Measurements from ENCODE around the gene LRP4. TPM values are rescaled to one million over a fixed set of nuclear protein-coding genes. Genes with fewer than 3 reads are reported as not detected.

Gene LRP4
- total and polyA plus RNA-seq, 2 experiments from 2014 or later, result 15.9 to 19.2 TPM

- Histone ChIP-seq H3K27ac (no peak overlapping the region), H3K36me3 (peaks cover 32% of the 10 kb centered on the region), H3K27me3 (no peaks in the 10 kb centered on the region), H3K9me3 (ENCODE audit: low read depth) (no peaks in the 10 kb centered on the region), H3K4me1 (ENCODE audit: low read depth) (no peaks in the 10 kb centered on the region), H3K4me3 (no peak overlapping the region)
- TF ChIP-seq, protein P1, sequence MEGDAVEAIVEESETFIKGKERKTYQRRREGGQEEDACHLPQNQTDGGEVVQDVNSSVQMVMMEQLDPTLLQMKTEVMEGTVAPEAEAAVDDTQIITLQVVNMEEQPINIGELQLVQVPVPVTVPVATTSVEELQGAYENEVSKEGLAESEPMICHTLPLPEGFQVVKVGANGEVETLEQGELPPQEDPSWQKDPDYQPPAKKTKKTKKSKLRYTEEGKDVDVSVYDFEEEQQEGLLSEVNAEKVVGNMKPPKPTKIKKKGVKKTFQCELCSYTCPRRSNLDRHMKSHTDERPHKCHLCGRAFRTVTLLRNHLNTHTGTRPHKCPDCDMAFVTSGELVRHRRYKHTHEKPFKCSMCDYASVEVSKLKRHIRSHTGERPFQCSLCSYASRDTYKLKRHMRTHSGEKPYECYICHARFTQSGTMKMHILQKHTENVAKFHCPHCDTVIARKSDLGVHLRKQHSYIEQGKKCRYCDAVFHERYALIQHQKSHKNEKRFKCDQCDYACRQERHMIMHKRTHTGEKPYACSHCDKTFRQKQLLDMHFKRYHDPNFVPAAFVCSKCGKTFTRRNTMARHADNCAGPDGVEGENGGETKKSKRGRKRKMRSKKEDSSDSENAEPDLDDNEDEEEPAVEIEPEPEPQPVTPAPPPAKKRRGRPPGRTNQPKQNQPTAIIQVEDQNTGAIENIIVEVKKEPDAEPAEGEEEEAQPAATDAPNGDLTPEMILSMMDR (IDR thresholded peaks at IDR 0.05; ENCODE audit: low read depth, low read length), result no peak
- no peak for DNase-seq (ENCODE audit: low read depth in 1 of 2, low spot score in 1 of 2)
Measured at GRCh38 chr11:46886211-46886610, 32.1 kb downstream of the LRP4 start.

- Histone ChIP-seq H3K36me3 (peaks cover 44% of the 10 kb centered on the region), H3K27ac (no peak overlapping the region), H3K9me3 (ENCODE audit: low read depth) (no peaks in the 10 kb centered on the region), H3K4me3 (no peak overlapping the region), H3K4me1 (ENCODE audit: low read depth) (no peaks in the 10 kb centered on the region), H3K27me3 (no peaks in the 10 kb centered on the region)
- no peak for DNase-seq (ENCODE audit: low read depth in 1 of 2, low spot score in 1 of 2)
- TF ChIP-seq, protein P1 (IDR thresholded peaks at IDR 0.05; ENCODE audit: low read depth, low read length), result no peak
Measured at GRCh38 chr11:46879056-46879585, 39.2 kb downstream of the LRP4 start.

DNA sequence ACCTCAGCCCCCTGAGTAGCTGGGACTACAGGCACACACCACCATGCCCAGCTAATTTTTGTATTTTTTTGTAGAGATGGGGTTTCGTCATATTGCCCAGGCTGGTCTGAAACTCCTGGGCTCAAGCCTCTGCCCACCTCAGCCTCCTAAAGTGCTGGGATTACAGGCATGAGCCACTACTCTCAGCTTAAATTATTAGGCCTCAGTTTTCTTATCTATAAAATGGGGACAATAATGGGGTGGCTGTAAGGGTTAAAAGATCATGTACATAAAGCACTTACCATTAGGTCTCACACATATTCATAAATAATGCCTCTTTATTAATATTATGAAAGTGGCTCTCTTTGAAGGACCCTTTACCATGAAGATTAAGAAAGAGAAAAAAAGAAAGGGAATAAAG lies 40.8 kb downstream of the LRP4 start:
- Histone ChIP-seq H3K27ac (no peak overlapping the region), H3K4me1 (ENCODE audit: low read depth) (no peaks in the 10 kb centered on the region), H3K9me3 (ENCODE audit: low read depth) (no peaks in the 10 kb centered on the region), H3K4me3 (no peak overlapping the region), H3K27me3 (no peaks in the 10 kb centered on the region), H3K36me3 (peaks cover 51% of the 10 kb centered on the region)
- DNase-seq (ENCODE audit: low read depth in 1 of 2, low spot score in 1 of 2), result no peak
- TF ChIP-seq, protein P1 (IDR thresholded peaks at IDR 0.05; ENCODE audit: low read depth, low read length), result no peak

- no peak for DNase-seq (ENCODE audit: low read depth in 1 of 2, low spot score in 1 of 2)
- Histone ChIP-seq H3K4me3 (no peak overlapping the region), H3K27ac (no peak overlapping the region), H3K27me3 (no peaks in the 10 kb centered on the region), H3K4me1 (ENCODE audit: low read depth) (no peaks in the 10 kb centered on the region), H3K9me3 (ENCODE audit: low read depth) (no peaks in the 10 kb centered on the region), H3K36me3 (peaks cover 44% of the 10 kb centered on the region)
- TF ChIP-seq, protein P1 (IDR thresholded peaks at IDR 0.05; ENCODE audit: low read depth, low read length), result no peak
Measured at GRCh38 chr11:46876471-46876870, 41.9 kb downstream of the LRP4 start.

- peaks cover 61% of the 10 kb centered on the region for H3K36me3 ChIP-seq
- H3K4me1 ChIP-seq (ENCODE audit: low read depth), result no peaks in the 10 kb centered on the region
- no peak overlapping the region for H3K4me3 ChIP-seq
- H3K27ac ChIP-seq, result no peak overlapping the region
- TF ChIP-seq, protein P1 (IDR thresholded peaks at IDR 0.05; ENCODE audit: low read depth, low read length), result no peak
- DNase-seq (ENCODE audit: low read depth in 1 of 2, low spot score in 1 of 2), result no peak
- H3K9me3 ChIP-seq (ENCODE audit: low read depth), result no peaks in the 10 kb centered on the region
- H3K27me3 ChIP-seq, result no peaks in the 10 kb centered on the region
Measured at GRCh38 chr11:46874586-46874985, 43.8 kb downstream of the LRP4 start.
